GM10266 (cell line): ENCODE results near the gene FYB1.

Experiments
- DNase-seq: peaks from one replicate; pipeline ENCODE4 v3.0.0; 2012; ENCODE audit errors: extremely low spot score
- CTCF ChIP-seq: IDR thresholded peaks from 2 replicates; pipeline ENCODE4 v1.5.1; 2012; ENCODE audit warnings: mild to moderate bottlenecking, low read depth; ENCODE audit not compliant: control insufficient read depth, insufficient read depth; ENCODE audit errors: missing control alignments

Gene FYB1

GRCh38 chr5:39256477-39257235, 37.3 kb upstream of the FYB1 start:
- TF ChIP-seq CTCF: no peak
- DNase-seq: no peak

- no peak for DNase-seq
- no peak for TF ChIP-seq CTCF
These were observed 36.0 kb upstream of the FYB1 start for GRCh38 chr5:39255406-39255805.

- DNase-seq: no peak
- TF ChIP-seq CTCF: no peak
These were observed 35.3 kb upstream of the FYB1 start for GRCh38 chr5:39254671-39255070.

- TF ChIP-seq CTCF: no peak
- DNase-seq: no peak
These were observed 33.8 kb upstream of the FYB1 start for GRCh38 chr5:39253196-39253595.

GRCh38 chr5:39249564-39250274, 30.4 kb upstream of the FYB1 start:
- DNase-seq: no peak
- TF ChIP-seq CTCF: no peak

GRCh38 chr5:39249069-39249468, 29.7 kb upstream of the FYB1 start:
- no peak for TF ChIP-seq CTCF
- no peak for DNase-seq

GRCh38 chr5:39240750-39241149, 21.4 kb upstream of the FYB1 start:
- DNase-seq: no peak
- no peak for TF ChIP-seq CTCF
